ENCODE measurements around the gene FOSL1. TPM values are rescaled to one million over a fixed set of nuclear protein-coding genes. Genes with fewer than 3 reads are reported as not detected.
A peak's percentile ranks its signal among the peaks of the same experiment; 100 is the strongest.

FOSL1 gene
- total and polyA plus RNA-seq, 2 of the 13 experiments (the other 11 are each of a cell fraction or from before 2014, with no cell fraction given), result 4.0 to 4.1 TPM

DNA sequence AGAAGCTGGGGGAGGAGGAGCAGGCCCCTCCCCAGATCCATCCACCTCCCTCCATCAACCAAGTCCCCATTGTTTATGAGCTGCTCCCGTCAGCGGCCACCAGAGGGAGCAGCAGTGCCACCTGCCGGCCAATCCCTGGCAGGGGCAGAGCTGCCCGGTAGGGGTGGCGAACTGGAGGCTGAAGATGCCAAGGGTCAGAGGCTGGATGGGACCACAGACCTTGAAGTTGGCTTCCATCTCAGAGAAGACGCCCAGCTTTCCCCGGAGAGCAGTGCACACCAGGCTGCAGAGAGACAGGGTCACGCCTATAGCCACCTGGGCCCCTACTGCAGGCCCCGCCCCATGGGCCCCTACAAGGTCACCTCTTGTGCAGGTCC, 15.5 kb downstream of the FOSL1 start (continued):
- no peak for TF ChIP-seq ZNF142 (CRISPR knock-in tag; IDR thresholded peaks at IDR 0.05)
- TF ChIP-seq RAD51 (IDR thresholded peaks at IDR 0.05; ENCODE audit: borderline replicate concordance), result no peak
- no peak for TF ChIP-seq RFXANK (CRISPR knock-in tag; IDR thresholded peaks at IDR 0.05)
- TF ChIP-seq ZNF549 (CRISPR knock-in tag; IDR thresholded peaks at IDR 0.05), result no peak
- TF ChIP-seq ZNF746 (CRISPR knock-in tag; IDR thresholded peaks at IDR 0.05), result 0 out of 2 replicates have a peak, but pooled peaks have one; percentile 17
- TF ChIP-seq ZNF230 (CRISPR knock-in tag; IDR thresholded peaks at IDR 0.05), result no peak
- TF ChIP-seq CSRNP1 (CRISPR knock-in tag; IDR thresholded peaks at IDR 0.05), result no peak
- TF ChIP-seq ZZZ3 (CRISPR knock-in tag; IDR thresholded peaks at IDR 0.05; ENCODE audit: borderline replicate concordance), result no peak
- no peak for TF ChIP-seq ZBTB39 (CRISPR knock-in tag; IDR thresholded peaks at IDR 0.05)
- TF ChIP-seq CAMTA2 (CRISPR knock-in tag; IDR thresholded peaks at IDR 0.05; ENCODE audit: borderline replicate concordance), result no peak
- no peak for TF ChIP-seq IRX3 (CRISPR knock-in tag; IDR thresholded peaks at IDR 0.05; ENCODE audit: borderline replicate concordance, low read depth)
- TF ChIP-seq HINFP (CRISPR knock-in tag; IDR thresholded peaks at IDR 0.05; ENCODE audit: low read depth), result no peak
